Fibroblast of skin of left biceps (primary cell): ENCODE measurements around the gene PRKCB.

Experiments
- DNase-seq, 2 experiments: peaks; one replicate each; pipeline ENCODE4 v3.0.0-alpha.2; 2013; ENCODE audit warnings: low read depth in 2 of 2

PRKCB gene

GRCh38 chr16:24170407-24170806 is 334.6 kb downstream of the PRKCB start:
- no peak for DNase-seq

DNA sequence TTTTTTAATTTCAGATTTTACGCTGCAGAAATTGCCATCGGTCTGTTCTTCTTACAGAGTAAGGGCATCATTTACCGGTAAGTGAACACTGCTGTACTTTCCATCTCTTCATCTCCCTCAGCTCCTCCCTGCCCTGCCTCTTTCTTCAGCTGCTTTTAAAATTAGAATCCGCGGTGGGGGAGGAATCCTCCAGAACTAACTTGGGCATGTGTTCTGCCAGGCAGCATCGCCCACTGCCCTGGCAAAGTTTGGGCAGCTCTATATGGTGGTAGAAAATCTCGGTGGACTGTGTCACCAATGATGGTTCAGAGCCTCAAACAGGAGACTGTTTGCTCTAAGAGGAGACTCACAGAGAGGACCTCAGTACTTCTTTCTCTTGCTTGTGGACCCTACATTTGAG is 338.7 kb downstream of the PRKCB start:
- no peak for DNase-seq

GRCh38 chr16:24174957-24175356 is 339.2 kb downstream of the PRKCB start:
- DNase-seq: no peak

- DNase-seq: no peak
Observed at GRCh38 chr16:24178496-24178895, 342.7 kb downstream of the PRKCB start.

DNA sequence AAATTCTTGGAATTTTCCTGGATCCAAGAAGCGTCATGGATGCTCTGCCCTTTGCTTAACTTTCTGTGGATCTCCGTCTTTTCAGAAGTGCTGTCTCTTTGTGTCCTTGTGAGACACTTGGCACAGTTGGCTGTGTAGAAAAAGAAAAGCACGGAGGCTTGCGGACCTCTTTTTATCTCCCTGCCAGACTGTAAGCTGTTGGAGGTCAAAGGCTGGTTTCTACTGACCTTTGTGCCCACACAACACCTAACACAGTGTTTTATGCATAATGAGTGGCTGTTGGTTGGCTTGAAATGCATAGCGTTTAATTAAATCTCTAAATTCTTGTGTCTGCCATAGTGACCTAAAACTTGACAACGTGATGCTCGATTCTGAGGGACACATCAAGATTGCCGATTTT is 344.7 kb downstream of the PRKCB start:
- DNase-seq: no peak

GRCh38 chr16:24188021-24188542 is 352.3 kb downstream of the PRKCB start:
- DNase-seq: no peak

- DNase-seq: no peak
Observed at GRCh38 chr16:24188751-24189318, 353.1 kb downstream of the PRKCB start.

DNA sequence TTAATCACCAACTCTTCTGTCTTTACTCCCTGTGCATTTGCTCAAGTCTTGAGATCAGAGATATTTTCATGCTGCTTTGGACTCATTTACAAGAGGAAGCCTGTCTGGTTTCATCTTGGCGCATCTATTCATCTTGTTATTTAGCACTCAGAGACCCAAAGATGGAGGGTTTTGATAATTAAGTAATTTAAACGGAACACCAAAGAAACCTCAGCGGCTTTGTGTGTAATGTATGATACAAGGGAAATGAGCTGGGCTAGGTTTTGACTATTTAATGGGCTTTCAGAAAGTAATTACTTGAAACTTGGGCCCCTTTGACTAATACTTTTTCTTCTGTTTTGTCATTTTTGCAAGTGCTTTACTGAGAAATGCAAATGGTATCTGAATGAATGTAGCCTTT is 354.2 kb downstream of the PRKCB start:
- no peak for DNase-seq

- DNase-seq: no peak
Observed at GRCh38 chr16:24191876-24192402, 356.2 kb downstream of the PRKCB start.

- DNase-seq: no peak
Observed at GRCh38 chr16:24195221-24195620, 359.4 kb downstream of the PRKCB start.

DNA sequence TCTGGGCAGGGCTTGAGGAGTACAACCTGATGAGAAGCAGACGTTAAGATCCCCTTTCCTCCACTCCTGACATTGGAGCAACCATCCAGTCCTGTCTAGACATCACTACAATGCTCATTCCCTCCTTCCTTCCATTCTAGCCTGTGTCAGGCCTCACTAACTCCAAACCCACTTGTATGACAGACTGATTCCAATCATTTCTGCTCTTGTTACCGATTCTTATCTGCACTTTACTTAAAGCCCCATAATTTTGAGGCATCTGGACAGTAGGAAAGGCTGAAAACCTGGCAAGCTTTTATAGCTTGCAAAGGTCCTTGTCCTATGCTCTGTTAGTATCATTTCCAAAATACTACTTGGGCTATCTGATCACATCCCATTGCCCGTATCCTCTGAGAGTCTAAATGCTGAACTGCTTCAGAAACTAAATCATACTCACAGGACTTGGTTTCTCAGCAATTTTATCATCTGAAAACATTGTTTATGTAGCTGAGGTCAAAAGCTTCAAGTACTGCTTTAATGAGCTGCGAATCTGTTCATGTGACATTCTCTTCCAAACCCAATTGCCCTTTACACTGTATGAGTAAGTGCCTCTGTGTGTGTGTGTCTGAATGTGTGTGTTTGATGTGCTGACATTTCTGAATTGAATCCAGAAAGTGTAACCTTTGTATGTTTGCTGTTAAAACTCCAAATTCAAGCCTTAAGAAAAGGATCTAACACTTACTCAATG is 363.2 kb downstream of the PRKCB start:
- no peak for DNase-seq

GRCh38 chr16:24203675-24204074 is 367.9 kb downstream of the PRKCB start:
- no peak for DNase-seq

- no peak for DNase-seq
Observed at GRCh38 chr16:24204150-24204665, 368.4 kb downstream of the PRKCB start.

DNA sequence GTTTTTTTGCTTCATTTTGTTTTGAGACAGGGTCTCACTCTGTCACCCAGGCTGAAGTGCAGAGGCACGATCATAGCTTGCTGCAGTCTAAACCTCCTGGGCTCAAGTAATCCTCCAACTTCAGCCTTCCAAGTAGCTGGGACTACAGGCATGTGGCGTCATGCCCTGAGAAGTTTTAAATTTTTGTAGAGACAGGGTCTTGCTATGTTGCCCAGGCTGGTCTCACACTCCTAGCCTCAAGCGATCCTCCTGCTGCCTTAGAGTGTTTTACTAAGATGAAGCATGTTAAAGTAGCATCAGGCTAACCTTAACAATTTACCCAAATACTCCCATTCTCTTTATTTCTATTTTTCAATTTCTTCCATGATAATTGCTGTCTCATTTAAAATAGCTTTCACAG is 371.1 kb downstream of the PRKCB start:
- no peak for DNase-seq

DNA sequence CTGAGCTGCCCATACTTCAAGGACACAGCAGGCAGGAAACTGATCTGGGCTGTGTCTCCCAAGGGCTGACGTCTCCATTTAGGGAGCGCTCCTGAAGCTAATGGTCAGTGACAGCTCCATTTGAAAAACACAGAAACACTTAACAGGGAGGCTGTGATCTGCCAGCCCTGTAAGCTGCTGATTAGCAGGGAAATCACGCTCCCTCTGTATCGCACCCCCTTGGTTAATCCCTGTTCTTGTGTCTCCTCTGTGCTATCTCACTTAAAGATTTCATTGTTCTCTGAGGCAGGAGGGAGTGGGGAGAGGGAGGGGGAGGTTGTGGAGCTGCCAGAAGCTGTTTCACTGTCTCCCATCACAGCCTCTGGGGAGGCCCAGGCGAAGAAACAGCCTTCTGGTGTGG is 372.9 kb downstream of the PRKCB start:
- no peak for DNase-seq

GRCh38 chr16:24214992-24215391 is 379.2 kb downstream of the PRKCB start:
- no peak for DNase-seq

DNA sequence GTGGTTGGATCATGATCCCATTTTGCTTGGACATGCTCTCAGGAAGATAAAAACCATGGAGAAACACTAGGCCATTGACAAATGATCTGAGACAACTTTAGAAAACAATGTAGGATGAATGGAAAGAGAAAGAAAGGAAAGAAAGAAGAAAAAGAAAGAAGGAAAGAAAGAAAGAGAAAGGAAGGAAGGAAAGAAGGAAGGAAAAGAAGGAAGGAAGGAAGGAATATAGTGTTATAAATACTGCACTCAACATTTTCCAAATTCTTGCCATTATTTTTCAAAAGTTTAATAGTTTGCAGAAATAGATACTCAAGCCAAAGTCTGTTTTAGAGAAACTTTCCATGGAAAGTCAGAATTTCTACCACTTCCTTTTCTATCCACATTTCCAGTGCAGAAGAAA is 381.2 kb downstream of the PRKCB start:
- DNase-seq: no peak

DNA sequence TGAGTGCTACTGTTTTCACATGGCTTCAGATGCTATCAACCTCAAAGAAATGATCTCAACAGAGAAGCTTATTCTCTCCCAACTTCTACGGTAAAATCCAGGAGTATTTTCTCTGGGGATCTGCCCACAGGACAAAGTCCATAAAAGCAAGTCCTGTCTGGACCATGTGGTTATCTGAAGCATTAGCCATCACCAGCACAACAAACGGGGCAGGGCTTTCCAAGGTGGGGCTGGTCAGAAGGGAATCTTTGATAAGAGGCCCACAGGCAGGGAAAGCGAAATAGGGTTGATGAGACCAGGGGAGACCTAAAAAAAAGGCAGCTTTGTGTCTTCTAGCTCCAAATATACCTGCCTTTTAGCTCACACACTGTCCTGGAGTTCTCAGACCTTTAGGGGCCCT is 381.7 kb downstream of the PRKCB start:
- no peak for DNase-seq

DNA sequence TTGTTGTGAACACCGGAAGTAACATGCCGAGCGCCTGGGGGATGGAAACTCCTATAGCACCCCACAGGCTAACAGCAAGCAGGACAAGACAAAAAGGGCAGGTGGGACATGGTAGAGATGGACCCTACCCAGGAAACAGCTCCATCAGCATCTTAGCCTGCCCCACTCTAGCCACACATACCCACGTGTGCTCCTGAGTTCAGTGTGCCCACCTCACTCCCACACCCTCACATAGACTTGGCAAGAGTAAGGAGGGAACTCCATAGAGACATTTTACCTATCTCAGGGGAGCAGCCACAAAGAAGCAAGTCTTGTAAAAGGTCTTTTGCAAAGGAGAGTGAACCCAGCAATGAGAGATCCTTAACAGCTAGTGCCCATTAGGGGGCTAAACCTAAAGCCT is 382.5 kb downstream of the PRKCB start:
- no peak for DNase-seq

GRCh38 chr16:24221219-24221618 is 385.4 kb downstream of the PRKCB start:
- no peak for DNase-seq

- DNase-seq: no peak
Observed at GRCh38 chr16:24228514-24228913, 392.7 kb downstream of the PRKCB start.

- DNase-seq: no peak
Observed at GRCh38 chr16:24232936-24233335, 397.2 kb downstream of the PRKCB start.

DNA sequence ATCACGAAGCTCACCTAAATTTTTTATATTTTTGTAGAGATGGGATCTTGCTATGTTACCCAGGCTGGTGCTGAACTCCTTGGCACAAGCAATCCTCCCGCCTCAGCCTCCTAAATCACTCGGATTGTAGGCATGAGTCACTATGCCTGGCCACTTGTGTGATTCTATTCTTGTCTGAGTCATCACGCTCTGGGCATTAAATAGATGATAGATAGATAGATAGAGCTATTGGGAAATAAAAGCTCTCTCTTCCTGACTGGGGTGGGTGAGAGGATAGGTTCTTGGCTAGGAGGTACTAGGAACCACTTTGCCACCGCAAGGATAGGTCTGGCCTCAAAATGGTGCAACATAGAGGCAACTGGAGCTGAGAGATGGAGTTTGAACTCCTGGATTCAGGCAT is 399.0 kb downstream of the PRKCB start:
- no peak for DNase-seq
